GM23338 (cell line): ENCODE results near the gene GZF1.

ENCODE experiments used
- CREB1 ChIP-seq: fragments of 250-450 bp; sonication (Bioruptor Pico); IDR thresholded peaks from 2 replicates; pipeline ENCODE4 v1.5.0; 2020; ENCODE audit warnings: low read depth, mild to moderate bottlenecking, moderate library complexity
- CTCF ChIP-seq, 2 experiments: fragments of 200-600 bp in 1 of 2; sonication (generic) in 1 of 2; conservative IDR thresholded peaks; 2 replicates each; pipeline versions ENCODE4 v1.5.1 to v1.6.1; 2016 to 2017; ENCODE audit warnings: antibody characterized with exemption in 2 of 2, low read depth in 2 of 2, mild to moderate bottlenecking in 2 of 2, moderate library complexity in 1 of 2
- EZH2 ChIP-seq: fragments of 200-600 bp; sonication (generic); IDR thresholded peaks from one replicate; pipeline ENCODE4 v1.8.0; 2017; ENCODE audit warnings: antibody characterized with exemption, mild to moderate bottlenecking, low read depth; ENCODE audit not compliant: unreplicated experiment
- JUNB ChIP-seq: IDR thresholded peaks from one replicate; pipeline ENCODE4 v1.6.1; 2016; ENCODE audit warnings: antibody characterized with exemption; ENCODE audit not compliant: unreplicated experiment
- POLR2AphosphoS5 ChIP-seq: IDR thresholded peaks from 2 replicates; pipeline ENCODE4 v1.6.1; 2016; ENCODE audit warnings: antibody characterized with exemption, low read depth
- REST ChIP-seq: IDR thresholded peaks from one replicate; pipeline ENCODE4 v1.6.1; 2018; ENCODE audit warnings: antibody characterized with exemption; ENCODE audit not compliant: unreplicated experiment

- TF ChIP-seq CTCF (conservative IDR thresholded peaks at IDR 0.05; ENCODE audit: low read depth in 2 of 2), result no peak; a peak in 1 of 4 replicates
- no peak for TF ChIP-seq POLR2AphosphoS5
- no peak for TF ChIP-seq JUNB
- TF ChIP-seq CREB1 (CRISPR knock-in tag), result no peak
- TF ChIP-seq EZH2, result no peak
- TF ChIP-seq REST, result no peak
These were observed 642 bp downstream of the GZF1 start for GRCh38 chr20:23362392-23363256.
